ENCODE results near the gene PLD1.
A peak's percentile ranks its signal among the peaks of the same experiment; 100 is the strongest.

PLD1 gene

GRCh38 chr3:171850320-171850959, 40.2 kb upstream of the PLD1 start:
- DNase-seq (ENCODE audit: extremely low read depth, insufficient read length): no peak

DNA sequence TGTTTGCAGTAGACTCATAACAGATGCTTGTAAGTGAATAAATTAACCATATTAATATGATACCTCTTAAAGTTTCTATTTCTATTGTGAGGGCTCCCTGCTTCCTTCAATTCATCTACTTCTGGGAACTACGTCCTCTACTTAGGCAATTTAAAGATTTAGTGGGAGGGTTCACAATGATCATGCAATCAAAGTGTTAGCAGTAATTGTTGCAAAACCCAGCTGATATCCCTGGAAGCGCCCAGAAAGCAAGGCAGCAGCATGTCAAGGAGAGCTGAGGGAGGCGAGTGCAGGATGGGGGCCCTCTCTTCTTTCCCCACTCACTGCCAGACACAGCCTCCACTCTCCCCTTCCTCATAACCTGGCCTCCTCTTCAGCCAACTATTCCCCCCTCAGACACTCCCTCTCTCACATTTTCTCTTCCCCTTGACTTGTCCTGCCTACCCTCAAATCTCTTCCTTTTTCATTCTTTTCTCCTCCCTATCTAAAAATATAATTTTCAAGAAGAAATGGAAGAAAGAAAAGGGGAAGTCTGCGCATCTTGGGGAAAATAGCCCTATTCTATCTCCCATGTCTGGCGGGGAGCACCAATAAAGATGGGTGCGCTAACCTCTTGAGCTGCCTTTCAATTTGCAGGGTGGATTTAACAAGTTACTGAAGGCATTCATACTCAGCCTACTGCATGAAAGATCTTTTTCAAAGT, 39.5 kb upstream of the PLD1 start:
- no peak for DNase-seq (ENCODE audit: extremely low read depth, insufficient read length)
- TF ChIP-seq CTCF (IDR thresholded peaks at IDR 0.05; ENCODE audit: insufficient read depth, low read length, poor library complexity, severe bottlenecking): no peak
- H3K36me3 ChIP-seq (ENCODE audit: control insufficient read depth, insufficient read depth, low read length): no peaks in the 10 kb centered on the region
- no peaks in the 10 kb centered on the region for H3K27me3 ChIP-seq (replicated peaks; ENCODE audit: control insufficient read depth, insufficient read depth, low read length)
- no peak overlapping the region for H3K4me3 ChIP-seq (replicated peaks; ENCODE audit: low read depth, low read length)

More at GRCh38 chr3:171850320-171850959, 40.2 kb upstream of the PLD1 start:
- Histone ChIP-seq H3K27me3 (replicated peaks; ENCODE audit: control insufficient read depth, insufficient read depth, low read length) (no peaks in the 10 kb centered on the region), H3K36me3 (ENCODE audit: control insufficient read depth, insufficient read depth, low read length) (no peaks in the 10 kb centered on the region), H3K4me3 (replicated peaks; ENCODE audit: low read depth, low read length) (no peak overlapping the region)
- no peak for TF ChIP-seq CTCF (IDR thresholded peaks at IDR 0.05; ENCODE audit: insufficient read depth, low read length, poor library complexity, severe bottlenecking)

DNA sequence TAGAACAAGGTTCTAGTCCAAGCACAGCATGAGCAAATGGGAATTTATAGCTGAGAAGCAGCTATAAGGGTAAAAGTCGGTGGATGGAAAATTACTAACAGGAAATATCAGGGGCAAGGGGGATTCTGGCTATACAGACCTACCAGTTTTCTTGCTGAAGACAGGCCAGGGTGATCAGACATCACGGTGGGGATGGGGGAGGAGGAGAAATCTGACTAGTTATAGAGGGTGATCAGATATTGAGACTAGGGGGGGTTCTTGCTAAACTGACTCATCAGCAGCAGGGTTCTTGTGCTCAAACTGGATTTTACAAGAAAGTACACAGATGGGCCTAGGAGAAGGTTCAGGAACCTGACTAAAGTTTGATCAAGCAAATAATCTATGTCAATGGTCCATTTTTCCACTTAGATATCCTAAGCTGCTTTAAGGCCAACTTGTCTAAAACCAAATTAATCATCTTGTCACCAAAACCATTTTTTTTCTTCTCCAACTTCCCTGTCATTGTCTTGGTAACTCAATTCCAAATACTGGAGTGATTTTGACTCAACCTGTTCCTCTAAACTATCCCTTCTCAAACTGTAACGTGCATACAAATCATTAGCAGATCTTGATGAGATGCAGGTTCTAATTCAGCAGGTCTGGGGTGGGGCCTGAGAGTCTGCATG, 37.4 kb upstream of the PLD1 start:
- no peaks in the 10 kb centered on the region for H3K36me3 ChIP-seq (ENCODE audit: control insufficient read depth, insufficient read depth, low read length)
- no peak overlapping the region for H3K4me3 ChIP-seq (replicated peaks; ENCODE audit: low read depth, low read length)
- TF ChIP-seq CTCF (IDR thresholded peaks at IDR 0.05; ENCODE audit: insufficient read depth, low read length, poor library complexity, severe bottlenecking): no peak
- no peaks in the 10 kb centered on the region for H3K27me3 ChIP-seq (replicated peaks; ENCODE audit: control insufficient read depth, insufficient read depth, low read length)
- DNase-seq (ENCODE audit: extremely low read depth, insufficient read length): no peak

- no peak overlapping the region for H3K4me3 ChIP-seq (replicated peaks; ENCODE audit: low read depth, low read length)
- no peaks in the 10 kb centered on the region for H3K36me3 ChIP-seq (ENCODE audit: control insufficient read depth, insufficient read depth, low read length)
- DNase-seq (ENCODE audit: extremely low read depth, insufficient read length): no peak
- H3K27me3 ChIP-seq (replicated peaks; ENCODE audit: control insufficient read depth, insufficient read depth, low read length): no peaks in the 10 kb centered on the region
- no peak for TF ChIP-seq CTCF (IDR thresholded peaks at IDR 0.05; ENCODE audit: insufficient read depth, low read length, poor library complexity, severe bottlenecking)
Observed at GRCh38 chr3:171847133-171847532, 36.9 kb upstream of the PLD1 start.

DNA sequence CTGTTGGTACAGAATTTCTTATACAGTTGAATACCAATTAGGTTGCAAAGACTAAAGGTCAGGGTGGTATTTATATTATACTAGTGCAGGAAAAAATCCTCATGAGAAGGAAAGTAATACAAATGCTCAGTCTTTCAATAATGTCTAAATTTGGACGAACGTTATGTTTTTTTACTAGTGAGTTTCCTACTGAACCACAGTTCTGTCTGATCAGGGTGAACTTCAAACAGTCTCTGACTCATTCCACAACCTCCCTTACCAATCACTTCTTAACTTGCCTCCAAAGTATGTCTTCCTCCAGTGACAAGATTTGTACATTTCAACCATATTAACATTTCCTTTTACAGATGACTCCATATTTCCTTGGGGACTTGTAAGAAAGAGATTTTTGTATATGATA, 36.3 kb upstream of the PLD1 start:
- DNase-seq (ENCODE audit: extremely low read depth, insufficient read length): peak; percentile 24
- Histone ChIP-seq H3K36me3 (ENCODE audit: control insufficient read depth, insufficient read depth, low read length) (no peaks in the 10 kb centered on the region), H3K27me3 (replicated peaks; ENCODE audit: control insufficient read depth, insufficient read depth, low read length) (no peaks in the 10 kb centered on the region), H3K4me3 (replicated peaks; ENCODE audit: low read depth, low read length) (no peak overlapping the region)
- no peak for TF ChIP-seq CTCF (IDR thresholded peaks at IDR 0.05; ENCODE audit: insufficient read depth, low read length, poor library complexity, severe bottlenecking)

Data from GM06990 (cell line).